Activated CD8-positive, alpha-beta memory T cell treated with anti-CD3 and anti-CD28 coated beads, Interleukin-2, amount 50 U/mL, for 1 hour (primary cell): Measurements from ENCODE around the gene EOMES.

Experiments
- DNase-seq: peaks from one replicate; pipeline ENCODE4 v3.0.0-alpha.2; 2020; ENCODE audit errors: extremely low read depth

The EOMES gene

DNA sequence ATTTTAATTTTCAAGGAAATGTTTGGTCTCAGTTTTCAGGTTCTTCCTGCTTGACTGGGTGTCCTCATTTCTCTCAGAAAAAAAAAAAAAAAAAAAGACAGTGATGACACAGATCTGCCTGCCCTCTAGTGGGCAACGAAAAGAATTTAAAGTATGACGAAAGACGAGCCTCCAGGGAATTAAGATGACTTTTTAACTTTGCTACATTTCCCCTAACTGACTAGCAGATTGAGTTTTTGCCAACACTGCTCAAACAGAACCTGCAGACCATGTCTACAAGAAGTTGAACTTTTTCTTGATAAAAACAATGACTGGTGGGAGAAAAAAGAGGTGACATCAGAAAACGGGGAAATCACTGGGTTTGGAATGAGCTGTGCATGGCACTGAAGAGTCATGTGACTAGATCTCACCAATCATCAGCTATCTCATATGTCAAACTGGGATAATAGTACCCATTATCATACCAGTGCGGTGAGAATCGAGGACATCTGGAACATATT, 40.8 kb downstream of the EOMES start:
- DNase-seq: no peak

DNA sequence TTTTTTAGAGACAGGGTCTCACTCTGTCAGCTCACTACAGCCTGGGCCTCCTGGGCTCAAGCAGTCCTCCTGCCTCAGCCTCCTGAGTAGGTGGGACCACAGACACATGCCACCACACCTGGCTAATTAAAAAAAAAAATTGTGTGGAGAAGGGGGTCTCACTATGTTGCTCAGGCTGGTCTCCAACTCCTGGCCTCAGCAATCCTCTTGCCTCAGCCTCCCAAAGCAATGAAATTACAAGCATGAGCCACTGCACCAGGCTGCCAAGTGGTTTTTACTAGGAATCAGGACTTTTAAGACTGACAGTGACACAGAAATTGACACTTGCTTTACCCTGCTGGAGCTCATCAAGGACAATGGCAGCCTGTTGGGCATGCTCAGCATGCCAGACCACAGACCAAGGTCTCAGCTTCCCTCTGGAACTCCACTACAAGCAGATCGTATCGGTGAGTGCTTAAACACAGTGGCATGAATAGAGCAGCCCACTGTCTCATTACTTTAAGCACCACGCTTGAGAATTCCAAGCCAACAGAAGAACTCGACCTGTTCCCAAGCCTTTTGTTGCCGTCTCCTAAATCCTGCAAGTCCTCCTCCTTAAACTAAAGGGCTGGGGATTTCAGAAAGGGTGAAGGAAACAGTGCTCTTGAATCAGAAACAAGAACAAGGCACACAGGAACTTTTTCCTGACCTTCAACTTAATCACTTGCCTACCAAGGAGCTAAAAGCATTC, 41.4 kb downstream of the EOMES start:
- no peak for DNase-seq

DNA sequence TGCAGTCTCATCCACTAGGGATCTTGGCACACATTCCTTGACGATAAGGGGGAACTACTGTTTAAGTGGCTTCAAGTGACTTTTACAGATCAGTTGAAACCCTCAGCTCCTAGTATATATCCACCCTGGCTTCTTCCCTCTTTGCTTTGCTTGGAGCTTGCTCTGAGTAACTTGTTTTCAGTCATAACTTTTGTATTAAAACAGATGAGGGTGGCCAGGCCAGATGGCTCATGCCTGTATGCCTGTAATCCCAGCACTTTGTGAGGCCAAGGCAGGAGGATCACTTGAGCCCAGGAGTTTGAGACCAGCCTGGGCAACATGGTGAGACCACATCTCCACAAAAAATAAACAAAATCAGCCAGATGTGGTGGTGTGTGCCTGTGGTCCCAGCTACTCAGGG, 42.4 kb downstream of the EOMES start:
- no peak for DNase-seq

DNA sequence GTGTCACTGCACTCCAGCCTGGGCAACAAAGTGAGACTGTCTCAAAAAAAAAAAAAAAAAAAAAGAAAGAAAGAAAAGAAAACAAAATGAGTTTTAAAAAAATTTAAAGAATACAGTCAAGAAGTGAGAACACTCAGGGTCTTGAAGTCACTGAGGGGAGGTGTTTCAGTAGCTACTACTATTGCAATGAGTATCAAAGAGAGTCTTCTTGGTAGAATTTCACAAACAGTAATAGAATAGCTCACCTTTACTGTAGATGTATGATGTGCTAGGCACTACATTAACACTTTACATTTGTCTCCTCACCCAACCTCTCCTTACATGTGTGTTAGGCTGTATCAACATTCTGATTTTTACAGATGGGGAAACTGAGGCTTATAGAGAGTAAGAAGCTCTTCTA, 43.9 kb downstream of the EOMES start:
- no peak for DNase-seq

DNA sequence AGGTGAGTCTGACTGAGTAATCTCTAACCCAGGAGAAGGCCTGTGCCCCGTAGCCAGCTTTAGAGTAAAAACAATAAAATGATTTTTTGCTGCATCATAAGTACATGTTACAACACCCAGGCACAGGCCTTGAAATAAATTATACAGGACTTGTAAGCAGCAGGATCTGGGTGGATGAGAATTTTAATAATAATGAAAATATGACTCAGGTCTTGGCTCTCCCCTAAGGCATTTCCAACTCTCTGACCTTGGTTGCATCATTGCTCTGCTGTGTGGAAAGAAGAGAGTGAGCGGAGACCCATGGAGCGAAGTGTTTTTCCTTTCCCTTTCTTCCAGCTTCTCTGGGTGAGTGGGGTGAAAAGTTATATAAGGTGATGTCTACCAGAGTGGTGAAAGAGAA, 44.6 kb downstream of the EOMES start:
- no peak for DNase-seq

DNA sequence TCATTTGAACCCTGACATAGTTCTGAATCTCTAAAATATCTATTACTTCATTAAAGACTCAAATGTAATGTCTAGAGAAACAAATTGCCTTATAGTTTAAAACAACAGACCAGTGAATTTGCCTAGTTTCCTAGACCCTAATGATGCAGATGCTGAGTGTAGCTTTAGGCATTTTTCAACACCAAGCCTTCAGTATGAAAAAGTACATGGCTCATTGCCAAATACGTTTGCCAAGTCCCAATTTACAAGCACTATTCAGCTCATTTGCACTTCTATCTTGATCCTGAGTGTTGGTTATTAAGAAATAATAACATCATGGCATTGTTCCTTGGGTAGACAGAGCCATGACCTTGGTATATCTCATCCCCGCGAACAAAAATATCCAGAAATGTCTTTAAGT, 46.8 kb downstream of the EOMES start:
- no peak for DNase-seq

DNA sequence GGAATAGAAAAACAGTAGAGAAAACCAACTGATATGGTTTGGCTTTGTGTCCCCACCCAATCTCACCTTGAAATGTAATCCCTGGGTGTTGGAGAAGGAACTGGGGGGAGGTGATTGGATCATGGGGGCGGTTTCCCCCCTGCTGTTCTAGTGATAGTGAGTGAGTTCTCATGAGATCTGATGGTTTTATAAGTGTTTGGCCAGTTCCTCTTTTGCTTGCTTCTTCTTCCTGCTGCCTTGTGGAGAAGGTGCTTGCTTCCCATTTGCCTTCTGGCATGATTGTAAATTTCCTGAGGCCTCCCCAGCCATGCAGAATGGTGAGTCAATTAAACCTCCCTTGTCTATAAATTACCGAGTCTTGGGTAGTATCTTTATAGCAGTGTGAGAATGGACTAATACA, 48.4 kb downstream of the EOMES start:
- no peak for DNase-seq

DNA sequence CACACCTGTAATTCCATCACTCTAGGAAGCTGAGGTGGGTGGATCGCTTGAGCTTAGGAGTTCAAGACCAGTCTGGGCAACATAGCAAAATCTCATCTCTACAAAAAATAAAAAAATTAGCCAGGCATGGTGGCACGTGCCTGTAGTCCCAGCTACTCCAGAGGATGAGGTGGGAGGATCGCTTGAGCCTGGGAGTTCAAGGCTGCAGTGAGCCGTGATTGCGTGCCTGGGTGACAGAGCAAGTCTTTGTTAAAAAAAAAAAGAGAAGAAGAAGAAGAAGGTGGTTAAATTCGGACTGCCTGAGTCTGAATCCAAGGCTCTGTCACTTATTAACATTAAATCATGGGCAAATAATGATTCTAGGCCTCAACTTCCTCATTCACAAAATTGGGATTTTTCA, 51.0 kb downstream of the EOMES start:
- DNase-seq: no peak

DNA sequence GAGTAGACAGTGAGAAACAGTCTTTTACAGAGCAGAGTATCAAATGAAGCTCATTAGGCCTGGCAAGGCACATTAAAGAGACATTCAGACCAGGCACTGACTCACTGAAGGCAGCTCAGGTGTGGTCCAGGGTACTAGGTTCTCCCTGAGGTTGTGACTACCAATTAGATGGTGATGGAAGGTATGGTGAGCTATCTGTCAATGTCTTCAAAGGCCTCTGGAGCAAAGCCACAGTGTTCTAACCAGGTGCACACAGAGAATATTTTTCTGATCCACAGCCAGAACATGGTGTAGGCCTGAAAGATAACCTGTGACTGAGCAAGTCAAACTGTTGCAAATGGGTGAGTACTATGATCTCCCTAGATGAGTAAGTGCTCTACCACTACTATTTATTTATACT, 51.5 kb downstream of the EOMES start:
- DNase-seq: no peak

DNA sequence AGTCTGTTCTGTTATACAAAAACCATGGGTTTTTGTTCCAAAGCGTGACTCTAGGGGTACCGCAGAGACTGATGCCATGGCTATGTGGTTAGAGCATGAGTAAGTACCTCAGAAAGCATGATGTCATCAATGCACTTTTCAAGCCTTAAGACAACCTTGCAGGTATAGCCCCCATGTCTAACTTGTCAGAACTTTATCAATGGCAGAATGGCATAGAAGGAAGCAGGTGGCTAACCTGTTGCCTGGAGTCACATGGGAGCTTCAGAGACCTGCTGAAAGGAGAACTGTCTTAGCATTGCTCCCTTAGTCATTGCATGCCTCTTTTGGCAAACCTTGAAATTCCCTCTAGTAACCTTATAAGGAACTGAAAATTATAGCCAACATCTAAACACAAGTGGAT, 52.5 kb downstream of the EOMES start:
- DNase-seq: no peak

DNA sequence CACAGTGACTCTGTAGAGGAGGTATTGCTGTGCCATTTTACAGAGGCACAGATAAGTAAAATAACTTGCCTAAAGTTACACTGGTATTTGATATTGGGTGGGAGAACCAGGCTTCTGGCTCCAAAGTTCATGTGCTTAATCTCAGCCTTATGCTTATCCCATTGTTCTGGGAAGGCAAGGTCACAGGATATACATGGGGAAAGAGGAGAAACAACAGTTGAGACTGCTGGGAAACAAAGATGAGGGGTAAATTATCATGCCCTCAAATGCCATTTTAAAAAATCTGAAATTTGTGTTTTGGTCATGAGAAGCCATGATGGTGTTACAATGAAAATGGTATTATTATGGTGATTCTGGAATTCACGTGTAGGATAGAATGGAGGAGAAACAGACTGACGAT, 54.4 kb downstream of the EOMES start:
- DNase-seq: no peak

DNA sequence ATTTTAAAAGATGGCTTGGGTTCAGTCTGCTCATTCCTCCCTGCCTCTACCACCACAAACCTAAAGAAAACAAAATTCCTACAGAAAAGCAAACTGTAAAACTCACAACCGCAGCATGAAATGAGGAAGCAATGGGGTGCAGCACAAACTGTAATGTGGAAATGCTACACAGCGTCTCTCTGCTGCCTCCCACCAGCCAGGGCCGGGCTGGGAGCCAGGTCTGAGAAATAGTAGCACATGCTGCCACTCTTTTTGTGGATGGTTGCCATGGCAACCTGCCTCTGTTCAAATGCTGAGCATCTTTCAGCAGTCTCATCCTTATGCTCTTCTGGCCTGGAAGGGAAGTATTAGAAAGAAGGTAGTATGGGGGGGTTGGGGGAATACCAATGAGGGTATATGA, 55.4 kb downstream of the EOMES start:
- DNase-seq: no peak

DNA sequence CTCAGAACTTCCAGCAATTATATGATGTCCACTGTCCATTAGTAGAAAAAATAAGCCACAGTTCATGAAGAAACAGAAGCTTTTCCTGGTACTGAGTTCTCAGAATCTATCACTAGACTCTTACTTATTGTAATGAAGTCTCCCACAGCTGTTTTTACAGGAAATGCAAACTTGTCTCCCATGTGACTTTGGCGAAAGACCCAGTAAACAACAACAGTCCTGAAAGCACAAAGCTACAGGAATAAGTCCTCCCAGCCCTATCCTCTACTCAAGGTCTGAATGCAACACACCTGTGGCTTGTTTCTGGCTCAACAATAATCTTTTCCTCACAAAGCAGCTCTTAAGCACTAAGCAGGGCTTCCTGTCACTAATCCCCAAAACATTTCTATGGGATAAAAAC, 55.9 kb downstream of the EOMES start:
- no peak for DNase-seq
